Measurements from ENCODE around the gene FOXI3. TPM values are rescaled to one million over a fixed set of nuclear protein-coding genes. Genes with fewer than 3 reads are reported as not detected.

The FOXI3 gene
- total and polyA plus RNA-seq, 4 donors: not detected

Small RNA genes lying within 50 kb of the gene (small RNA-seq; reads per million reads assigned to genes)
- not detected for gene RNU6-1007P

Other genes with a start within 250 kb of the FOXI3 start
- 10 to 100 TPM in 1 of 2 donors, 1 to 10 TPM in 1; 9.2 to 31.5 TPM for gene EIF2AK3, start 174.8 kb upstream of the FOXI3 start, total RNA-seq
- 1 to 10 TPM; 2.9 to 9.1 TPM for gene EIF2AK3, start 174.8 kb upstream of the FOXI3 start, polyA plus RNA-seq
- 10 to 100 TPM in 1 of 2 donors, 1 to 10 TPM in 1; 2.7 to 29.4 TPM for gene RPIA, start 239.0 kb upstream of the FOXI3 start, total RNA-seq
- gene RPIA, start 239.0 kb upstream of the FOXI3 start, polyA plus RNA-seq: 1 to 10 TPM in 1 of 2 donors, under 1 TPM in 1; 0.88 to 3.5 TPM

Data from liver (tissue), 5 donors.